K562 (cell line): Measurements from ENCODE around the gene ANKRD61. TPM values are rescaled to one million over a fixed set of nuclear protein-coding genes. Genes with fewer than 3 reads are reported as not detected.

Experiments
- BRD4 ChIP-seq: fragments of 200-600 bp; sonication (generic); IDR thresholded peaks from 2 replicates; pipeline ENCODE4 v1.6.1; 2017; ENCODE audit warnings: inconsistent platforms
- ELF4 ChIP-seq: fragments of 450-650 bp; formaldehyde crosslinking; IDR thresholded peaks from 2 replicates; pipeline ENCODE4 v1.4.0; 2022; ENCODE audit warnings: missing genetic modification characterization
- HDGF ChIP-seq: fragments of 450-650 bp; IDR thresholded peaks from 2 replicates; pipeline ENCODE4 v1.6.1; 2016
- LCOR ChIP-seq: sonication (generic); formaldehyde crosslinking; IDR thresholded peaks from 2 replicates; pipeline ENCODE4 v1.8.0; 2022; ENCODE audit warnings: mild to moderate bottlenecking, missing genetic modification reagents
- MGA ChIP-seq: fragments of 450-650 bp; IDR thresholded peaks from 2 replicates; pipeline ENCODE4 v1.6.1; 2016; ENCODE audit warnings: mild to moderate bottlenecking, moderate library complexity
- NELFE ChIP-seq: IDR thresholded peaks from 2 replicates; pipeline ENCODE4 v1.6.1; 2011; ENCODE audit warnings: mild to moderate bottlenecking; ENCODE audit not compliant: insufficient read depth, insufficient read length
- NR2C2 ChIP-seq, 2 experiments: fragments of 200-800 bp in 1 of 2; sonication (Bioruptor generic) in 1 of 2; sonication (generic) in 1 of 2; formaldehyde crosslinking in 1 of 2; IDR thresholded peaks; 2 replicates each; pipeline versions ENCODE4 v1.6.1 to v1.8.0; 2016 to 2022; ENCODE audit warnings: mild to moderate bottlenecking in 1 of 2, missing compliant biosample characterization in 1 of 2, missing genetic modification characterization in 1 of 2, missing genetic modification reagents in 1 of 2
- SRF ChIP-seq, 2 experiments: fragments of 250-450, 450-650 bp in 1 of 2; sonication (Bioruptor Pico) in 1 of 2; sonication (generic) in 1 of 2; formaldehyde crosslinking; IDR thresholded peaks; 2 replicates each; pipeline versions ENCODE4 v1.5.0 to v1.5.1; 2020 to 2022; ENCODE audit warnings: mild to moderate bottlenecking in 1 of 2, missing genetic modification reagents in 1 of 2
- ZNF133 ChIP-seq: fragments of 250-450 bp; sonication (Bioruptor Pico); IDR thresholded peaks from 2 replicates; pipeline ENCODE4 v1.4.0; 2020; ENCODE audit warnings: mild to moderate bottlenecking
- ZNF224 ChIP-seq: sonication (generic); formaldehyde crosslinking; IDR thresholded peaks from 2 replicates; pipeline ENCODE4 v1.8.0; 2022; ENCODE audit warnings: mild to moderate bottlenecking, missing genetic modification reagents
- ZNF280B ChIP-seq: fragments of 250-450 bp; sonication (Bioruptor Pico); IDR thresholded peaks from 2 replicates; pipeline ENCODE4 v1.5.1; 2021; ENCODE audit warnings: mild to moderate bottlenecking
- polyA plus RNA-seq, 8 experiments: library from polyadenylated mRNA; depleted of rRNA in 4 of 8; stranded (reverse) in 5 of 8; unstranded in 3 of 8; fragments of >200 nt; fragmentation: Nextera tagmentation in 2 of 8; fragmentation: Illumina TruSeq in 1 of 8; extraction: Ambion mirVana in 2 of 8; extraction: Trizol in 1 of 8; gene quantifications; 2 replicates each; pipeline versions ENCODE4 v1.2.1 to v1.2.3, GENCODE V29; 2011 to 2014; ENCODE audit warnings: inconsistent platforms in 1 of 8, missing spikeins in 1 of 8
- total RNA-seq, 7 experiments: library from RNA; depleted of rRNA in 6 of 7; stranded (reverse); fragments of >200 nt in 6 of 7; fragmentation: Illumina TruSeq in 2 of 7; extraction: Trizol in 2 of 7; gene quantifications; 2 replicates each; pipeline versions ENCODE4 v1.2.1 to v1.2.3, GENCODE V29; 2011 to 2021; ENCODE audit warnings: low replicate concordance in 1 of 7
- TF ChIP-seq, protein P1 (sequence below): conservative IDR thresholded peaks from 2 replicates; pipeline ENCODE4 v1.6.1; 2011; ENCODE audit warnings: low read depth, mild to moderate bottlenecking, low read length; ENCODE audit not compliant: control insufficient read depth

ANKRD61 gene
- total and polyA plus RNA-seq, 9 of the 15 experiments (the other 6 are each of a cell fraction or from before 2014, with no cell fraction given), result 0.08 to 0.11 (median 0.09) TPM; not detected in 5

DNA sequence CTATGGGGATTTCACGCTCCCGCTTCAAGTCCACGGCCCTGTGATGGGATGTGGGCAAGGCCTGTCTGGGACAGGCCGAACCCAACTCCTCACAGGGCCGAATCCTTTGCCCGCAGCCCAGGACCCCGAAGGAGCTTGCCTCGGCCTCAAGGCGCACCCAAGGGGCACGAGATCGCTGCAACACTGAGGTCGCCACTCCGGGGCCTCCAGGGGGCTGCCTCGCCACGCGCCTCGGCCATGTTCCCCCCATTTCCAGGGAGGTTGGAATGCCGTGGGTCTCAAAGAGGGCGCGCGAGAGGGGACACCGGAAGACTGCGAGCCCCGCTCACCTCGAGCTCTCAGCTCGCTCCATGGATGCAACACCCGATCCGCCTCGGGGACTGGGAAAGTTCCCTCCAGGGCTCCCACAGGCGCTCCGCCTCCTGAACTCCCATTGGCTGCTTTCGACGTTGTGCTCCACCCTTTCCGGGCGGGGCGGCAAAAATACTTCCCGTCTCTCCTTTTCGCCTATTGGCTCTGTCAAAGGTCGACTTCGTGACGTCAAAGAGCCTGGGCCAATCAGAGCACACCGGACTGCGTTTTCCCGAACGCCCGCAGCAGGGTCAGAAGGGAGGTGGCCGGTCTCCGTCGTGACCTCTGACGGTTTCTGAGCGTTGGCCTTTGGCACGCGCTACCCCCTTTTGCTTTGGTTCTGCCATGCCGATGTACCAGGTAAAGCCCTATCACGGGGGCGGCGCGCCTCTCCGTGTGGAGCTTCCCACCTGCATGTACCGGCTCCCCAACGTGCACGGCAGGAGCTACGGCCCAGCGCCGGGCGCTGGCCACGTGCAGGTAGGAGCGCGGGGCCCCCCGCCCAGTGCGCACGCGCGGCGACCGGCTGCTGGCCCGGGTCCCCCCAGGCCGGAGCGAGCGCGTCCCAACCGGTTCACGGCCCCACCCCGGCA lies 22.2 kb upstream of the ANKRD61 start, which contains the start of the genes AIMP2 and PMS2 (continued):
- peak; percentile 100 for TF ChIP-seq MGA
- peak; percentile 58; the same call in 1 of the 2 replicates for TF ChIP-seq ZNF224 (CRISPR knock-in tag)
- no peak for TF ChIP-seq ELF4
- TF ChIP-seq HDGF, result no peak
- TF ChIP-seq ZNF280B, result no peak
- peak; percentile 93 for TF ChIP-seq LCOR (CRISPR knock-in tag)
- TF ChIP-seq BRD4, result no peak
- TF ChIP-seq, protein P1, sequence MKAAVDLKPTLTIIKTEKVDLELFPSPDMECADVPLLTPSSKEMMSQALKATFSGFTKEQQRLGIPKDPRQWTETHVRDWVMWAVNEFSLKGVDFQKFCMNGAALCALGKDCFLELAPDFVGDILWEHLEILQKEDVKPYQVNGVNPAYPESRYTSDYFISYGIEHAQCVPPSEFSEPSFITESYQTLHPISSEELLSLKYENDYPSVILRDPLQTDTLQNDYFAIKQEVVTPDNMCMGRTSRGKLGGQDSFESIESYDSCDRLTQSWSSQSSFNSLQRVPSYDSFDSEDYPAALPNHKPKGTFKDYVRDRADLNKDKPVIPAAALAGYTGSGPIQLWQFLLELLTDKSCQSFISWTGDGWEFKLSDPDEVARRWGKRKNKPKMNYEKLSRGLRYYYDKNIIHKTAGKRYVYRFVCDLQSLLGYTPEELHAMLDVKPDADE, result peak; percentile 21; the same call in 1 of the 2 replicates
- peak; percentile 35; a peak in 1 of 4 replicates for TF ChIP-seq SRF (CRISPR knock-in tag; IDR thresholded peaks at IDR 0.05)
- peak; percentile 96 for TF ChIP-seq NR2C2 (CRISPR knock-in tag; IDR thresholded peaks at IDR 0.05)
- TF ChIP-seq NR2C2 (tag; IDR thresholded peaks at IDR 0.05), result peak; percentile 99
- TF ChIP-seq ZNF133, result 0 out of 2 replicates have a peak, but pooled peaks have one; percentile 69
- no peak for TF ChIP-seq NELFE
